ENCODE results near the gene TNFRSF1B. TPM values are rescaled to one million over a fixed set of nuclear protein-coding genes. Genes with fewer than 3 reads are reported as not detected.
A peak's percentile ranks its signal among the peaks of the same experiment; 100 is the strongest.
"Not testable (repeated sequence)": the region's sequence is repeated elsewhere in the genome, so short reads cannot be mapped to it uniquely, and the experiment has no call there.

Gene TNFRSF1B
- total RNA-seq, 1 experiment from 2014 or later = not detected

- DNase-seq (ENCODE audit: low spot score) = no peak
Observed at GRCh38 chr1:12215118-12215961, 48.5 kb downstream of the TNFRSF1B start.

DNA sequence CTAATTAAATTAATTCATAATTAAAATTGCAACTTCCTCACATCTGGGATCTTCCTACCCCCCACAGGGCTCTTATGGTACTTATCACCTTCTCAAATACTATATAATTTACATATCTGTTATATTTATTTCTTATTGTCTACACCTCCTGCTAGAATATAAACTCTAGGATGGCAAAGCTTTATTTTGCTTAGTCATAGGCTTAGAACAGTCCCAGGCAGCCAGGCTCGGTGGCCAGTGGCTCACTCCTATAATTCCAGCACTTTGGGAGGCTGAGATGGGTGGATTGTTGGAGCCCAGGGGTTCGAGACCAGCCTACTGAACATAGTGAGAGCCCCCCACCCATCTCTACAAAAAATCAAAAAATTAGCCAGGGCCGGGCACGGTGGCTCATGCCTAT is 53.0 kb downstream of the TNFRSF1B start:
- DNase-seq (ENCODE audit: low spot score) = no peak

- no peak for DNase-seq (ENCODE audit: low spot score)
Observed at GRCh38 chr1:12220890-12221289, 54.1 kb downstream of the TNFRSF1B start.

GRCh38 chr1:12222700-12223099 is 55.9 kb downstream of the TNFRSF1B start:
- not testable (repeated sequence) for DNase-seq (ENCODE audit: low spot score)

- not testable (repeated sequence) for DNase-seq (ENCODE audit: low spot score)
Observed at GRCh38 chr1:12224092-12224491, 57.3 kb downstream of the TNFRSF1B start.

GRCh38 chr1:12228979-12229378 is 62.2 kb downstream of the TNFRSF1B start:
- no peak for DNase-seq (ENCODE audit: low spot score)

DNA sequence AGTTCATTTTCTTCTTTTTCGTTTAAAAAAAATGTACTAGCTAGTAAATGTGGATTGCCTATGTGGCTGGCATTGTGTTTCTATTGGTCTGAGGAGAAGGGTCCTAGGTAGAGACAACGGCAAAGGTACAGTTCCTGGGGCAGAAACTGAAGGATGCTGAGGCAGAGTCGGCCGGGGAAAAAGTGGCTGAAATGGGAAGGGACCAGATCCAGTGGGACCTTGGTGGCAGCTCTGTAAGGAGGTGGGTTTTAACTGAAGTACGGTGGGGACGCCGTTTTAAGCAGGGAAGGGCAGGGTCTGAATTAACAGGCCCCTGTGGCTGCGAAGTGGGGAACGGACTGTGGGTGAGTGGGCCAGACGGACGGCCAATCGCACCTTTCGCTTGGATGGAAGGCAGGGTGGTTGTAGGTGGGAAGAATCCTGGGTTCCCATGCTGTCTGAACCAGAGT is 62.6 kb downstream of the TNFRSF1B start:
- no peak for DNase-seq (ENCODE audit: low spot score)

GRCh38 chr1:12229835-12230548 is 63.2 kb downstream of the TNFRSF1B start, which contains the start of gene VPS13D:
VPS13D (plus strand) TSS chr1:12230030; CDS start chr1:12234267, 4,237 bp downstream.
- peak; percentile 81 for DNase-seq (ENCODE audit: low spot score)

DNA sequence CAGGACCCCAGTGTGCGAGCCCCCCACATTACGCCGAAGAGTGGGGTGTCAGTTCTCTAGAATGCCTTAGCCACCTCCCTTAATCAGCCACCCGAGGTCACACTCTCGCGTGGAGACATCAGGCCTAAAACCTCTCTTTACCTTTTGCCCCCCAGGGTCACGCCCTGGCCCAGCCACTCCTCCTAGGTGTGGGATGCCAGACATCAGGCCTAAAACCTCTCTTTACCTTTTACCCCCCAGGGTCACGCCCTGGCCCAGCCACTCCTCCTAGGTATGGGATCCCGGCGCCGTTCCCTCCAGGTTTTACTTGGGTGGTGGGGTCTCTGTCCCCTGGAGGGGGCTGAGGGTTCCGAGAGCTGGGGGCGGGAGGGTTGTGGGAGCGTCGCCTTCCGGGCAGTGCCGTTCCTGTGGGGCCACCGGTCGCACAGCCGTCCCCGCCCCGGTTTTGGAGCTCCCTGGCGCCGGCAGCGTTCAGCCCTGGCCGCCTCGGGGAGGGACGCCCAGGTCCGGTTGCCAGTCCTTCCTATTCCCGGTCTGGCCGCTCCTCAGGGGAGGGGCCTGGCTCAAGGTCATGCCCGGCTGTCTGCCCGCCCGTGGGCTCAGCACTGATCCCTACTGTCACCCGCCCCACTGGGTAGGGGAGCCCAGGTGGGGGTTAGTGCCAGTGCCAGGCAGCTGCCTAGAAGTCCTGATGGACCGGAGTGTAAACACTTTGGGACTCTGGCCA is 63.9 kb downstream of the TNFRSF1B start:
- peak; percentile 16 for DNase-seq (ENCODE audit: low spot score)

GRCh38 chr1:12231276-12231595 is 64.4 kb downstream of the TNFRSF1B start:
- no peak for DNase-seq (ENCODE audit: low spot score)

- DNase-seq (ENCODE audit: low spot score) = no peak
Observed at GRCh38 chr1:12232221-12232620, 65.4 kb downstream of the TNFRSF1B start.

GRCh38 chr1:12244078-12244477 is 77.3 kb downstream of the TNFRSF1B start:
- peak; percentile 21 for DNase-seq (ENCODE audit: low spot score)

DNA sequence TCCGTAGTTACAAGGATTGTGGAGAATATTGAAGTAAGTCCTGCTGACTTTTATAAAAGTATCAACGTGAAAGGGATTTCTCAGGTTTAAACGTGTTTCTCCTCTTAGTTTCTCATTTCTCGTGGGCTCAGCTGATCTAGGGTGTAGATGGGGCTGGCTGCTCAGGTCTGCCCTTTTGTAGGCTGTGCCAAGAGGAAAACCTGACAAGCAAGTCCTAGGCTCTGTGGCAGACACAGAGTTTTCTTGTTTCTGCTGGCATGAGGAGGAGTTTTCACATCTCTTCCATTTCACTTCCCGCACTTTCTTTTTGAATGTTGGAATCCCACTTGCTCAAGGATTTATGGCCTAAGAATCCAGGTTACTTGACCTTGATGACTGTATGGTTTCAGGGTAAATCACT is 77.8 kb downstream of the TNFRSF1B start:
- no peak for DNase-seq (ENCODE audit: low spot score)

GRCh38 chr1:12245116-12245515 is 78.3 kb downstream of the TNFRSF1B start:
- no peak for DNase-seq (ENCODE audit: low spot score)

DNA sequence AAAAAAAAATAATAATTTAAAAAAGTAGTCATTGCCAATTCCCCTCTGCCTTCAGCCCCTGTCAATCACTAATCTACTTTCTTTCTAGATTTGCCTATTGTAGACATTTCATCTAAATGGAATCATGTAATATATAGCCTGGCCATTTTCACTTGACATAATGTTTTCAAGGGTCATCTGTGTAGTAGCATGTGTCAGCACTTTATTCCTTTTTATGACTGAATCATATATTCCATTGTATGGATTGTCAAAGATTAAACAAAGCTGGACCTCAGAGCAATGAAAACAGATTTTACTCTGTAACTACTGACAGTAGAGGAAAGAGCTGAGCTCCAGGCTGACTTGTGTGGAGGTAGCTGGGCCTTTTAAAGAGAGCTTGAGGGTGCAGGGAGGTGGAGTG is 78.9 kb downstream of the TNFRSF1B start:
- no peak for DNase-seq (ENCODE audit: low spot score)

DNA sequence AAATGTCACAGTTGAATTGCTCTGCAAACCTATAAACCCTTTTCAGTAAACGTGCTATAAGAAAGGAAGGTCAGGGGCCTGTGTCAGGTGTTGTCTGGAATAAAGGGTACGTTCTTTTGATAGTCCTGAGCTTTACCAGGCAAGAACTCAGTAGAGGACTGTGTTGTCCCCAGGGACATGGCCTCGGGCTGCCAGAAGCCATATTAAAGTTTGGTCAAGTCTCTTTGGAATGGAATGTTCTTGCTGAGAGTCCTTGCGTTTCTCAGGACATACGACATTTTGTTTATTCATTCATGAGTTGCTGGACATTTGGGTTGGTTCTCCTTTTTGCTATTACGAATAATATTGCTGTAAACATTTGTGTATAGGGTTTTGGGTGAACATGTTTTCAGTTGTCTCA is 79.8 kb downstream of the TNFRSF1B start:
- DNase-seq (ENCODE audit: low spot score) = no peak

GRCh38 chr1:12249181-12249580 is 82.4 kb downstream of the TNFRSF1B start:
- no peak for DNase-seq (ENCODE audit: low spot score)

GRCh38 chr1:12249748-12250147 is 83.0 kb downstream of the TNFRSF1B start:
- no peak for DNase-seq (ENCODE audit: low spot score)

- no peak for DNase-seq (ENCODE audit: low spot score)
Observed at GRCh38 chr1:12251442-12251841, 84.7 kb downstream of the TNFRSF1B start.

GRCh38 chr1:12255913-12256312 is 89.1 kb downstream of the TNFRSF1B start:
- no peak for DNase-seq (ENCODE audit: low spot score)

- no peak for DNase-seq (ENCODE audit: low spot score)
Observed at GRCh38 chr1:12258272-12258671, 91.5 kb downstream of the TNFRSF1B start.

All from HT-29 (cell line).